GM12878 (cell line): Measurements from ENCODE around the gene REXO1. TPM values are rescaled to one million over a fixed set of nuclear protein-coding genes. Genes with fewer than 3 reads are reported as not detected.

Source experiments
- CEBPZ ChIP-seq: fragments of 150-350 bp; IDR thresholded peaks from 2 replicates; pipeline ENCODE4 v1.6.1; 2016; ENCODE audit warnings: low read depth, low read length
- CREB1 ChIP-seq: IDR thresholded peaks from 2 replicates; pipeline ENCODE4 v1.6.1; 2012; ENCODE audit warnings: low read depth, mild to moderate bottlenecking, inconsistent platforms
- IKZF1 ChIP-seq: fragments of 450-650 bp; conservative IDR thresholded peaks from 2 replicates; pipeline ENCODE4 v1.6.1; 2017; ENCODE audit warnings: antibody characterized with exemption, mild to moderate bottlenecking
- KAT2A ChIP-seq: conservative IDR thresholded peaks from 2 replicates; pipeline ENCODE4 v1.6.1; 2011; ENCODE audit warnings: low read depth, low read length; ENCODE audit not compliant: control insufficient read depth
- NRF1 ChIP-seq: conservative IDR thresholded peaks from 2 replicates; pipeline ENCODE4 v1.6.1; 2011; ENCODE audit warnings: mild to moderate bottlenecking, low read depth, low read length, improper control_type of control experiment
- POLR2A ChIP-seq: IDR thresholded peaks from 2 replicates; pipeline ENCODE4 v1.6.1; 2011; ENCODE audit warnings: low read depth, mild to moderate bottlenecking, low read length
- RELB ChIP-seq: fragments of 450-650 bp; IDR thresholded peaks from 2 replicates; pipeline ENCODE4 v1.6.1; 2017; ENCODE audit warnings: low read depth, mild to moderate bottlenecking, moderate library complexity
- TCF3 ChIP-seq: IDR thresholded peaks from 2 replicates; pipeline ENCODE4 v1.6.1; 2012; ENCODE audit warnings: low read depth, mild to moderate bottlenecking, low read length, borderline replicate concordance; ENCODE audit not compliant: insufficient read depth
- polyA plus RNA-seq, 11 experiments: library from polyadenylated mRNA; depleted of rRNA in 4 of 11; unstranded in 6 of 11; stranded (reverse) in 5 of 11; fragments of >200 nt; fragmentation: Nextera tagmentation in 4 of 11; fragmentation: Illumina TruSeq in 1 of 11; extraction: Ambion mirVana in 4 of 11; extraction: Trizol in 1 of 11; gene quantifications; 1 replicate in 1 of 11; 2 replicates in 10 of 11; pipeline versions ENCODE4 v1.2.1 to v1.2.3, GENCODE V29; 2011 to 2016; ENCODE audit warnings: inconsistent platforms in 2 of 11, missing spikeins in 2 of 11, low read depth in 1 of 11
- total RNA-seq, 4 experiments: library from RNA; depleted of rRNA in 3 of 4; stranded (reverse); fragments of >200 nt in 3 of 4; fragmentation: Illumina TruSeq in 1 of 4; extraction: Trizol in 1 of 4; gene quantifications; 2 replicates each; pipeline versions ENCODE4 v1.2.1 to v1.2.3, GENCODE V29; 2013 to 2021

Gene REXO1
- total and polyA plus RNA-seq, 10 of the 15 experiments (the other 5 are each of a cell fraction or from before 2014, with no cell fraction given) = 0.03 to 45.2 (median 8.4) TPM

GRCh38 chr19:1863328-1863637 lies 15.0 kb upstream of the REXO1 start, which contains the start of gene KLF16 (continued):
- TF ChIP-seq IKZF1 = peak; percentile 70; the same call in 1 of the 2 replicates
- TF ChIP-seq NRF1 = no peak
- TF ChIP-seq CREB1 = no peak
- peak; percentile 81 for TF ChIP-seq POLR2A
- no peak for TF ChIP-seq KAT2A
- TF ChIP-seq CEBPZ = no peak
- no peak for TF ChIP-seq RELB
- TF ChIP-seq TCF3 = no peak
